GM06990 (cell line): ENCODE measurements around the gene OXLD1.

Source experiments
- DNase-seq: peaks from one replicate; pipeline ENCODE4 v3.0.0-alpha.2; 2011; ENCODE audit not compliant: insufficient read length; ENCODE audit errors: extremely low read depth
- H3K27me3 ChIP-seq: replicated peaks from 2 replicates; pipeline ENCODE4 v1.6.0; 2011; ENCODE audit warnings: low read length; ENCODE audit not compliant: control insufficient read depth, insufficient read depth
- H3K36me3 ChIP-seq: 2 replicates; pipeline ENCODE4 v1.5.1; 2011; ENCODE audit warnings: low read length; ENCODE audit not compliant: control insufficient read depth, insufficient read depth
- H3K4me3 ChIP-seq: replicated peaks from 2 replicates; pipeline ENCODE4 v1.5.1; 2011; ENCODE audit warnings: low read depth, mild to moderate bottlenecking, control low read depth, low read length
- TF ChIP-seq, protein P1 (sequence below): IDR thresholded peaks from 2 replicates; pipeline ENCODE4 v1.5.1; 2011; ENCODE audit warnings: low read length, control low read depth, mild to moderate bottlenecking, inconsistent platforms; ENCODE audit not compliant: insufficient read depth, poor library complexity, severe bottlenecking

The OXLD1 gene

DNA sequence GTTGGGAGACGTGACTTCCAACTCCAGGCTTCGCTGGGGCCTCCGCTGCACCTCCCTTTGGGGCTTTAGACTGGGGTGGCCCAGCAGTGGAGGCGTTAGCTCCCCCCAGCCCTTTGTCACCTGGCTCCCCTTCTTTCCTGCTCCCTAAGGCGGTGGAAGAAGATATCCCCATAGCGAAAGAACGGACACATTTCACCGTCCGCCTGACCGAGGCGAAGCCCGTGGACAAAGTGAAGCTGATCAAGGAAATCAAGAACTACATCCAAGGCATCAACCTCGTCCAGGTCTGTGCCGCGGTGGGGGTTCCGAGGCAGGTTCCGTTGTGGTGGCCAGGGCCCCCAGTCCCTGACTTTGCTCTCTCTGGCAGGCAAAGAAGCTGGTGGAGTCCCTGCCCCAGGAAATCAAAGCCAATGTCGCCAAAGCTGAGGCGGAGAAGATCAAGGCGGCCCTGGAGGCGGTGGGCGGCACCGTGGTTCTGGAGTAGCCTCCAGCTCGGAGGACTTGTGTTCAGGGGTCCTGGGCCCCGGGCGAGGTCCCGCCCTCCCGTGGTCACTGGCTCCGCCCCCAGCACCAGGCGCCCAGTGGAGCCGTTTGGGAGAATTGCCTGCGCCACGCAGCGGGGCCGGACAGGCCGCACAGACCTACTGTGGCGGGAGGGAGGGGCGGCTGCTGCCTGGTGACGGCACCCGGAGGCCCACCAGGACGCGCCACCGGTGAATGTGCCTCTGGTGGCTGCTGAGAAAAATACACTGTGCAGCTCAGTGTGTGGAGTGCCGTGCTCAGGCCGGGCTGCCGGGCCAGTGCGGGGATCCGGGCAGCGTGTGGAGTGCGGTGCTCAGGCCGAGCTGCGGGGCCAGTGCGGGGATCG lies 40.6 kb upstream of the OXLD1 start:
- peak; percentile 24 for DNase-seq
- Histone ChIP-seq H3K4me3 (no peak overlapping the region), H3K27me3 (no peaks in the 10 kb centered on the region), H3K36me3 (peaks cover 29% of the 10 kb centered on the region)
- TF ChIP-seq, protein P1, sequence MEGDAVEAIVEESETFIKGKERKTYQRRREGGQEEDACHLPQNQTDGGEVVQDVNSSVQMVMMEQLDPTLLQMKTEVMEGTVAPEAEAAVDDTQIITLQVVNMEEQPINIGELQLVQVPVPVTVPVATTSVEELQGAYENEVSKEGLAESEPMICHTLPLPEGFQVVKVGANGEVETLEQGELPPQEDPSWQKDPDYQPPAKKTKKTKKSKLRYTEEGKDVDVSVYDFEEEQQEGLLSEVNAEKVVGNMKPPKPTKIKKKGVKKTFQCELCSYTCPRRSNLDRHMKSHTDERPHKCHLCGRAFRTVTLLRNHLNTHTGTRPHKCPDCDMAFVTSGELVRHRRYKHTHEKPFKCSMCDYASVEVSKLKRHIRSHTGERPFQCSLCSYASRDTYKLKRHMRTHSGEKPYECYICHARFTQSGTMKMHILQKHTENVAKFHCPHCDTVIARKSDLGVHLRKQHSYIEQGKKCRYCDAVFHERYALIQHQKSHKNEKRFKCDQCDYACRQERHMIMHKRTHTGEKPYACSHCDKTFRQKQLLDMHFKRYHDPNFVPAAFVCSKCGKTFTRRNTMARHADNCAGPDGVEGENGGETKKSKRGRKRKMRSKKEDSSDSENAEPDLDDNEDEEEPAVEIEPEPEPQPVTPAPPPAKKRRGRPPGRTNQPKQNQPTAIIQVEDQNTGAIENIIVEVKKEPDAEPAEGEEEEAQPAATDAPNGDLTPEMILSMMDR, result no peak

DNA sequence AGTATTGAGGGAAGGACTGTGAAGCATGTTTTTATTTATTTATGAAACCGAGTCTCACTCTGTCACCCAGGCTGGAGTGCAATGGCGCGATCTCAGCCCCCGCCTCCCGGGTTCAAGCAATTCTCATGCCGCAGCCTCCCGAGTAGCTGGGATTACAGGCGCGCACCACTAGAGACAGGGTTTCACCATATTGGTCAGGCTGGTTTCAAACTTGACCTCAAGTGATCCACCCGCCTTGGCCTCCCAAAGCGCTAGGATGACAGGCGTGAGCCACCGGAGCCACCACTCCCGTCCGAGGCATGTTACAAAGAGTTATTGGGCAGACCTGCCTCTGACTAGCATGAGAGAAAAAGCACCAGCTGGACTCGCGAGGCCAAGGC lies 39.8 kb upstream of the OXLD1 start:
- H3K4me3 ChIP-seq, result no peak overlapping the region
- H3K27me3 ChIP-seq, result no peaks in the 10 kb centered on the region
- peaks cover 34% of the 10 kb centered on the region for H3K36me3 ChIP-seq
- TF ChIP-seq, protein P1, result no peak
- DNase-seq, result no peak

DNA sequence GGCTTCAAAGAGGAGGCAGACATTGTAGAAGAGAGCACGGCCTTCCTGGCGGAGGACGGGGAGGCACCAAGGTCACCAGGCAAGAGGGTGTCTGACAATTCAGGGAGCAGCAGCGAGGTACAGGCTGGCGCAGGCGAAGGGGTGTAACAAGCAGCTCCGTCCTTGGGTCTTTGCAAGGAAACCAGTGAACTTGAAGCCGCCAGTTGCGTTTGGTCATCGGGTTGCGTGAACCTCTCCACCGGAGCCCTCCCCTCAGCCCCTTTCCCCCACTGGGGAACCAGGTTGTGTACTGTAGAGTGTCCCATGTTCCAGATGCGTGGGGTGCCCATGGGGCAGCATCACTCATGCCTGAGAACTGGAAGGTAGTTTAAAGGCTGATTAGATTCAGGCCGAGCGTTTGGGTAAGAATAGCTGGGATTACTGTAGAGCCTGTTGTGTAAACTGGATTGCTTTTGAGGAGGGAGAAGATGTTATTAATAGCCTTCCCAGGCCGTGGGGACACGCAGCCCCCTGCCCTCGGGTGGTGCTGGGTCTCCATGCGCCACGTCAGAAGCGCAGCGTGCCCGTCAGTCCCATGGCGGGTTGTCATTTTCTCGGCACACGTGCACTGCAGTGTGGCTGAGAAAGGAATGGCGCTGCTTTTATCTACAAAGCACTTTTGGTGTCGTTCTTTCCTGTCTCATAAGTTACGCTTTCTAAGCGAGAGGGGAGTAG lies 39.3 kb upstream of the OXLD1 start:
- Histone ChIP-seq H3K27me3 (no peaks in the 10 kb centered on the region), H3K4me3 (no peak overlapping the region), H3K36me3 (peaks cover 39% of the 10 kb centered on the region)
- DNase-seq, result no peak
- TF ChIP-seq, protein P1, result no peak

DNA sequence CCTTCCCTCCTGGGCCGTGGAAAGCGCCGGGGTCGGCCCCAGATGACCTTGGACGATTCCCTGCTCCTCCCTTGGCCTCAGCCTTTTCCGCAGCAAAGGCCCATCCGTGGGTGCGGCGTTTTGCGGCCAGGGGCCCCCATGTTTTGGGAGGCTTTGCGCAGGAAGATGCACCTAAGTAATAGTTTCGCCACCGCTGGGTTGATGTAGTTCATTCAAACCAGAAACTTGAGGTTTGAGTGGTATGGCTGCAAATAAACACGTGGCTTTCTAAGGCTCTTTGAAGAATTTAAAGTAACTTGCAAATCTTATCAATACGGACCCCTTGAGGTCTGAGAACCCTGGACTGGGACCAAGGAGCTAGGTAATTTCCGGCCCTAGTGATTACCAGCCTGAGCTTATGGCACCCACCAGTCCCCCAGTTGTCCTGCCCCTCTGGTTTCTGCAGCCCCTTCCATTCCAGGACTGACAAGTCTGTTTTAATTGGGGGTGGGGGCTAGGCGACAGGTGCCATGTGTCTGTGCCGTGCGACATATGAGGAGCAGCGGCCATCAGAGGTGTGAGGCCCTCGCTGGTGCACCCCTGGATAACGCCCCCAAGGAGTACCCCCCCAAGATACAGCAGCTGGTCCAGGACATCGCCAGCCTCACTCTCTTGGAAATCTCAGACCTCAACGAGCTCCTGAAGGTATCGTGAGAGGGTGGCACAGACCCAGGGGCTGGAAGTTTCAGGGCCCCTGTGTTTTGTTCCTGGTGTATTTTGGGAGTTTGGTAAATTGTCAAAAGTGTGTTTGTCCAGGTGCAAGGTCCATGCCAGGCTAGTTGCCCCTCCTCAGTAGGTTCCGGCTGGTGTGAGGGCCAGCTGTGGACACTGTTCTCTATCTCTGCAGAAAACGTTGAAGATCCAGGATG lies 37.6 kb upstream of the OXLD1 start:
- H3K4me3 ChIP-seq, result peak overlapping the region; percentile 82
- H3K36me3 ChIP-seq, result peaks cover 42% of the 10 kb centered on the region
- no peak for DNase-seq
- TF ChIP-seq, protein P1, result no peak
- H3K27me3 ChIP-seq, result no peaks in the 10 kb centered on the region

DNA sequence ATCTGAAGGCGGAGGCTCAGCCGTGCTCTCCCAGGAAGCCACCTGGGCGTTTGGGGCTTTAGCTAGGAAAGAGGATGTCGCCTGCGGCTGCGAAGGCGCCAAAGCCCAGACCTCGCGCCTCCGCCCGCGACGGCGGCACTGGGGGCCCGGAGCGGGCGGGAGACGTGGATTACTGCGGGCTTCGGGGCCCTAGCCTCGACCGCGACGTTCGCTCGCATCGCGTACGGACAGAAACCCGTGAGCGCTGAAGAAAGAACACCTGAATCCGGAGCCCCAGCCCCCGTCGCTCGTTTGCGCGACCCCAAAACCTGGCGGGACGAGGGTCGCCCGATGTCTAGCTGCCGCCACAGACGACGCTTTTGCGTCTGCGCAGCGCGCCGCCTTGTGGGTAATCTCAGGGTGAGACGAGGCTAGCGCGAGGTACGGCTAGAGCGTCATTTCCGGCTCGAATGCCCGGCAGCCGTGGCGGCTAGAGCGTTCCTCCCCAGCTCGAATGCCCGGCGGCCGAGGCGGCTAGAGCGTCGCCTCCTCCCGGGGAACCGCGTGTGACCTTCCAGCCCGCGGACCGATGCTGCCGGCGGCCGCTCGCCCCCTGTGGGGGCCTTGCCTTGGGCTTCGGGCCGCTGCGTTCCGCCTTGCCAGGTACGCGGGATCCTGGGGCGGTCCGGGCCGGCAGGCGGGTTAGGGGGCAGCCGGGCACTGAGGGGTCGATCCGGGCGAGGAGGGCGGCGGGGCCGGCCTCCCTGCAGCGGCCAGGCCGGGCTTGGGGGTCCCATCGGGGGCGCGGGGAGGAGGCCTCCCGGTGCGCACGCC lies 36.7 kb upstream of the OXLD1 start, which contains the start of gene MRPL12:
Gene MRPL12, plus strand, starts transcription at position 434 of the 813 bp plus-strand sequence. Its CDS starts 135 bp downstream, at position 569.
- peak within 1 kb of the TSS; percentile 82 for H3K4me3 ChIP-seq
- DNase-seq, result peak; percentile 89
- H3K36me3 ChIP-seq, result peaks cover 39% of the 10 kb centered on the region
- TF ChIP-seq, protein P1, result no peak
- H3K27me3 ChIP-seq, result no peaks in the 10 kb centered on the region
